Psoas muscle (tissue), 8 donors: ENCODE measurements around the gene AADACL4. TPM values are rescaled to one million over a fixed set of nuclear protein-coding genes. Genes with fewer than 3 reads are reported as not detected.

Source experiments
- ATAC-seq, 4 donors: fragments of 200-7000 bp; cut with Tn5 transposase; one replicate each; pipeline ENCODE4 v1.9.1; 2020; ENCODE audit warnings: moderate library complexity in 3 of 4, mild to moderate bottlenecking in 2 of 4
- DNase-seq, 2 donors: peaks; one replicate each; pipeline ENCODE4 v3.0.0-alpha.2; 2020
- H3K27ac ChIP-seq: fragments of 200-600 bp; one replicate; pipeline ENCODE4 v1.8.0; 2022
- H3K27me3 ChIP-seq, 3 donors: fragments of 200-600 bp in 1 of 3; one replicate each; pipeline versions ENCODE4 v1.6.1 to v1.8.0; 2013 to 2022; ENCODE audit warnings: low read length in 2 of 3, mild to moderate bottlenecking in 2 of 3, moderate library complexity in 1 of 3; ENCODE audit not compliant: insufficient read depth in 3 of 3
- H3K36me3 ChIP-seq, 2 donors: fragments of 200-600 bp in 1 of 2; one replicate each; pipeline versions ENCODE4 v1.6.1 to v1.8.0; 2013 to 2022; ENCODE audit warnings: low read depth in 1 of 2, mild to moderate bottlenecking in 1 of 2, moderate library complexity in 1 of 2; ENCODE audit not compliant: insufficient read depth in 1 of 2
- H3K4me1 ChIP-seq: fragments of 200-600 bp; one replicate; pipeline ENCODE4 v1.8.0; 2022
- H3K4me3 ChIP-seq: fragments of 200-600 bp; one replicate; pipeline ENCODE4 v1.8.0; 2022; ENCODE audit warnings: mild to moderate bottlenecking
- H3K9me3 ChIP-seq: fragments of 200-600 bp; one replicate; pipeline ENCODE4 v1.8.0; 2022
- WGBS, 3 donors: extraction: QIAGEN DNeasy Blood & Tissue Kit; methylation state at CpG; one replicate each; pipeline versions ENCODE4 v1.1.6 to v1.1.7; 2013; 5-methylcytosine and 5-hydroxymethylcytosine counted together
- intact Hi-C, 2 donors: fragments of 100-400 bp; cut with DNase I; formaldehyde crosslinking; loops; one replicate each; pipeline versions ENCODE4 v1.11.0 to v1.14.2; 2022
- polyA plus RNA-seq, 3 donors: library from polyadenylated mRNA; stranded (reverse); fragments of 200-250 nt; gene quantifications; one replicate each; pipeline ENCODE4 v1.2.3, GENCODE V29; 2013
- total RNA-seq, 4 donors: library from RNA; stranded (reverse); fragmentation: NEBNext Ultra II Directional in 2 of 4; extraction: Animal tissue kit (Norgen Biotek cat#: 25700) in 2 of 4; gene quantifications; one replicate each; pipeline versions ENCODE4 v1.2.1 to v1.2.4, GENCODE V29; 2021 to 2023
- TF ChIP-seq, protein P1 (sequence below): fragments of 200-600 bp; IDR thresholded peaks from one replicate; pipeline ENCODE4 v1.8.0; 2022; ENCODE audit warnings: antibody characterized with exemption
- donor health status: healthy with polysubstance abuse.
- donor health status: DM: no; HTN: no; CAD: no; lungs with moderate emphysema.
- donor health status: Bipolar disorder and iron deficiency.
- donor health status: healthy.
- donor health status: DM: yes; HTN: yes; CAD: no.
- donor health status: DM: no; HTN: no; CAD: no.
- donor health status: DM: no; HTN: no; CAD: no.
- donor health status: DM: yes; HTN: yes; CAD: no.

Gene AADACL4
- total and polyA plus RNA-seq, 7 donors = not detected

DNA sequence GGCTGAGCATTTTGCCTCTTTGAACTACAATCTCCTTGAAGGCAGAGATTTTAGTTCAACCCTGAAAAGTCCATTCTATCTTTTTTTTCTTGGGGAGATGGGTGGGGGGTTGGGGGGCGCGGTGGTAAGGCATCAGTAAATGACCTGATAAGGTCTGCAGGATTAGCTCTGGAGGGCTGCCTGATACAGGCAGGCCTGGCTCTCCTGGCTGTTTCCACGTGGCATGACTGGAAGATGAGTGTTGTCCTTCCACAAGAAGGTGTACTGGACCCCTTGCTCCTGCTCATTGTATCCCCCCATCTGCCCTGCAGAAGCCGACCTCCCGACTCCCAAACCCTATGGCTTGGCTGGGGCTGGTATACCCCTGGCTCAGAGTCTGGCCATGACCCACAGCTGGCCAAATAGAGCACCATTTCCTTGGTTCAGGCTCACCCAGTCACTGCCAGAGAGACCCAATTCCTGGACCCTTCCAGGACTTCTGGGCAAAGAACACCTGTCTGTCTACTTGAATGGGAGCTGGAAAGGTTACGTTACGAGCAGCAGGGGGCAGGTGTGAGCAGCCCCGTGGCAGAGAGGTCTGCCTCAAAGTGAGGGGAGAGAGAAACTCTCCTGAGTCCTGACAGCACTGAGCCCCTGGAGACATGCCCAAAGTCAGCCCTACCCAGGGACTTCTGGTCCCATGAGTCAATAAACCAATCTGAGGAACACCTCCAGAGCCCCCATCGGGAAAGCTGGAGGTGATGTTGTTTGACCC, 42.8 kb upstream of the AADACL4 start:
- Histone ChIP-seq H3K4me1 (peaks cover 83% of the 10 kb centered on the region), H3K27me3 (no peaks in the 10 kb centered on the region), H3K4me3 (no peak overlapping the region), H3K27ac (peak overlapping the region; percentile 32), H3K9me3 (no peaks in the 10 kb centered on the region), H3K36me3 (no peaks in the 10 kb centered on the region)
- ATAC-seq (peak; percentile 34 to 69 (median 58)), DNase-seq (peak in 1 of 2 donors; percentile 72)
- intact Hi-C loops = no loop called here
- TF ChIP-seq, protein P1, sequence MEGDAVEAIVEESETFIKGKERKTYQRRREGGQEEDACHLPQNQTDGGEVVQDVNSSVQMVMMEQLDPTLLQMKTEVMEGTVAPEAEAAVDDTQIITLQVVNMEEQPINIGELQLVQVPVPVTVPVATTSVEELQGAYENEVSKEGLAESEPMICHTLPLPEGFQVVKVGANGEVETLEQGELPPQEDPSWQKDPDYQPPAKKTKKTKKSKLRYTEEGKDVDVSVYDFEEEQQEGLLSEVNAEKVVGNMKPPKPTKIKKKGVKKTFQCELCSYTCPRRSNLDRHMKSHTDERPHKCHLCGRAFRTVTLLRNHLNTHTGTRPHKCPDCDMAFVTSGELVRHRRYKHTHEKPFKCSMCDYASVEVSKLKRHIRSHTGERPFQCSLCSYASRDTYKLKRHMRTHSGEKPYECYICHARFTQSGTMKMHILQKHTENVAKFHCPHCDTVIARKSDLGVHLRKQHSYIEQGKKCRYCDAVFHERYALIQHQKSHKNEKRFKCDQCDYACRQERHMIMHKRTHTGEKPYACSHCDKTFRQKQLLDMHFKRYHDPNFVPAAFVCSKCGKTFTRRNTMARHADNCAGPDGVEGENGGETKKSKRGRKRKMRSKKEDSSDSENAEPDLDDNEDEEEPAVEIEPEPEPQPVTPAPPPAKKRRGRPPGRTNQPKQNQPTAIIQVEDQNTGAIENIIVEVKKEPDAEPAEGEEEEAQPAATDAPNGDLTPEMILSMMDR = peak; percentile 44
- WGBS, 3 donors = 61 to 72% (median 63%) methylated on average over 9 of the region's 9 CpGs

DNA sequence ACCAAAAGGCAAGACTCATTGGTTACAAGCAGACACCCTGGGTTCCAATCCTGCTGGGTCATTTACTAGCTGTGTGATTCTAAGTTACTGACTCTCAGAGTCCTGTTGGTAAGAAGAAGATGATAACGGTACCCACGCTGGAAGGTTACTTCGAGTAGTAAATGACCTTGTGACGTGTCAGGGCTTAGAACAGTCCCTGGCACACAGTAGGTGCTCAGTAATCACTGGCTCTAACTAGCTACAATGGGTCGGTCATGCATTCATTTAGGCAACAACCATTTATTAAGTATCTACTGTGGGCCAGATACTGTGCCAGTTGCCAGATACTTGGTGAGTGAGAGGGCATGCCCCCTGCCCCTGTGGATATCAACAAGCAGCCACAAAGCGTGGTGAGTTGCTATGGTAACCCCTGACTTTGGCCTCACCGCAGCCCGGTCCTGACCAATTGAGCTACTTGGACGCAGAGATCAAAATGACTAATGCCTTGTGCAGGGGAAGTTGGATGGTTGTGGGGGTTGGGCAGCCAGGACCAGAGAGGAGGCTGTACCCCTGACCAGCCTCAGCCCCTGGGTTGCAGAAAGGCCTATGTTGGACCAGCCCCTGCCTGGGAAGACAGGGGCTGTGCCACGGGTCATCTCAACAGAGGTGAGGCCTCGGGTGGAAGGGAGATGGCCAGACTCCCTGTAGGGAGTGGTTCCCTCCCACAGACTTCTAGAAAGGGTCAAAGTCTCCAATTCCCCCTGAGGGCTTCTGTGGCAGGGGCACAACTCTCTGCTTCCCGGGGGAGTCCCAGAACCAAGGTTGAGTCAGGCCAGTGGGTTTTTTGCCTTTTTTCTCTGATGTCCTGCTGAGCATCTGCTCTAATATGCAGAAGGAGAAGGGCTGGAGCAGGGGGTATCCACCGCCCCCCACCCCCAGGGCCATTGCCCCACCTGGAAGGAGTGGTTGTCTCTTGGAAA, 41.9 kb upstream of the AADACL4 start:
- no peaks in the 10 kb centered on the region for H3K27me3 ChIP-seq
- H3K9me3 ChIP-seq = no peaks in the 10 kb centered on the region
- ATAC-seq = peak in 2 of 4 donors; percentile 19 to 39
- H3K27ac ChIP-seq = peak overlapping the region; percentile 71
- 70 to 80% (median 75%) methylated on average over 13 of the region's 13 CpGs for WGBS, 3 donors
- intact Hi-C loops = no loop called here
- peaks cover 0 to 6% of the 10 kb centered on the region in 2 donors for H3K36me3 ChIP-seq
- TF ChIP-seq, protein P1 = no peak
- no peak for DNase-seq
- peaks cover 74% of the 10 kb centered on the region for H3K4me1 ChIP-seq
- H3K4me3 ChIP-seq = no peak overlapping the region

DNA sequence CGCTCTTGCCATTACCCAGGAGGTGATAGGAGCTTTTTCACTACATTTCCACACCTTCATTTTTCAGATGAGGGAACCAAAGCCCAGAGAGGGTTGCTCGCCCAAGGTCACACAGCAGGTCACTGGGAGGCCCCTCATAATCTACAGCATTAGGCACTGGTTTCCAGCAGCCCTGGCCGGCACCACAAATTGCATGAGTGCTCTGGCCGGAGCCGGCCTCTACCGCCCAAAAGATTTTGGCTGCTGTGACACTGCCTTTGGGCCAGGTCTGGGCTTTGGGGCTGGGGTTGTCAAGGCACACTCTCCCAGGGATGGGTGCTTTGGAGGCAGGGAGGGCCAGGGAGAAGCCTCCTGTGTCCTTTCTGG, 41.2 kb upstream of the AADACL4 start:
- intact Hi-C loops = no loop called here
- H3K4me3 ChIP-seq = no peak overlapping the region
- H3K4me1 ChIP-seq = peaks cover 68% of the 10 kb centered on the region
- peak overlapping the region; percentile 71 for H3K27ac ChIP-seq
- no peaks in the 10 kb centered on the region for H3K27me3 ChIP-seq
- WGBS, 3 donors = 47 to 65% (median 55%) methylated on average over 6 of the region's 6 CpGs
- DNase-seq = no peak
- TF ChIP-seq, protein P1 = no peak
- H3K36me3 ChIP-seq = peaks cover 0 to 9% of the 10 kb centered on the region in 2 donors
- ATAC-seq = no peak
- H3K9me3 ChIP-seq = no peaks in the 10 kb centered on the region

DNA sequence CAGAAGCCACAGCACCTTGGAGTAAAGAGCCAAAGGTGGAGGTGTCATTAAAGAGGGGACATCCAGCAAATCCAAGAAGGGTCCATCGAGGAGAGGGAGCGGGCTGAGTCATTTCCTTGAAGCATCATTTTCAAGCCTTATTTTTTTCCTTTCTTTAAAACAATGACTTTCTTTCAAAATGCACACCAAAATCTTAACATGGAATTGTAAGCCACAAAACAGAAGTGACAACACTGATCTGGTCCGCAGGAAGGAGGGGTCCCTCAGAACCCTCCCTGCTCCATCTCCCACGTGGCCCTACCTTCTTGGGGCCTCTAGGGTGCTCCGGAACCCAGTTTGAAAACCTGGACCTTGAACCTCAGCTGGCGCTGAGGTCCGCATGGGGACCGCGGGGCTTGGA, 40.7 kb upstream of the AADACL4 start:
- no peak for DNase-seq
- Histone ChIP-seq H3K36me3 (peaks cover 0 to 9% of the 10 kb centered on the region in 2 donors), H3K4me3 (no peak overlapping the region), H3K4me1 (peaks cover 62% of the 10 kb centered on the region), H3K27me3 (no peaks in the 10 kb centered on the region), H3K27ac (peak overlapping the region; percentile 71), H3K9me3 (no peaks in the 10 kb centered on the region)
- intact Hi-C loops = no loop called here
- no peak for ATAC-seq
- 78 to 83% (median 82%) methylated on average over 9 of the region's 9 CpGs for WGBS, 3 donors
- TF ChIP-seq, protein P1 = no peak
